ENCODE measurements around the gene JAK3. TPM values are rescaled to one million over a fixed set of nuclear protein-coding genes. Genes with fewer than 3 reads are reported as not detected.

Gene JAK3
- polyA plus RNA-seq, 1 of the 3 experiments (the other 2 are of a cell fraction), result 1.3 TPM

DNA sequence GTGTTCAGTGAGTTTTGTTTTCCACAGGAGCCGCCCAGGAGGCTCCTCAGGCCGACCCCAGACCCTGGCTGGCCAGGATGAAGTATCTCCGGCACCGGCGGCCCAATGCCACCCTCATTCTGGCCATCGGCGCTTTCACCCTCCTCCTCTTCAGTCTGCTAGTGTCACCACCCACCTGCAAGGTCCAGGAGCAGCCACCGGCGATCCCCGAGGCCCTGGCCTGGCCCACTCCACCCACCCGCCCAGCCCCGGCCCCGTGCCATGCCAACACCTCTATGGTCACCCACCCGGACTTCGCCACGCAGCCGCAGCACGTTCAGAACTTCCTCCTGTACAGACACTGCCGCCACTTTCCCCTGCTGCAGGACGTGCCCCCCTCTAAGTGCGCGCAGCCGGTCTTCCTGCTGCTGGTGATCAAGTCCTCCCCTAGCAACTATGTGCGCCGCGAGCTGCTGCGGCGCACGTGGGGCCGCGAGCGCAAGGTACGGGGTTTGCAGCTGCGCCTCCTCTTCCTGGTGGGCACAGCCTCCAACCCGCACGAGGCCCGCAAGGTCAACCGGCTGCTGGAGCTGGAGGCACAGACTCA lies 40.0 kb downstream of the JAK3 start:
- no peaks in the 10 kb centered on the region for H3K79me2 ChIP-seq (ENCODE audit: insufficient read depth)
- no peaks in the 10 kb centered on the region for H3K4me1 ChIP-seq (ENCODE audit: control insufficient read depth in 1 of 2, insufficient read depth in 2 of 2, low read depth in 1 of 2, low read length in 1 of 2)
- H3K9ac ChIP-seq, result no peak overlapping the region
- no peaks in the 10 kb centered on the region for H3K36me3 ChIP-seq (replicated peaks in 1 of 2; ENCODE audit: control insufficient read depth in 1 of 2, insufficient read depth in 2 of 2, low read length in 1 of 2)
- no peak overlapping the region for H3K27ac ChIP-seq (ENCODE audit: low read depth in 2 of 2, low read length in 1 of 2)
- no peak overlapping the region for H3K4me2 ChIP-seq
- H3F3A ChIP-seq (replicated peaks; ENCODE audit: insufficient read depth), result no peaks in the 10 kb centered on the region
- no peaks in the 10 kb centered on the region for H3K9me2 ChIP-seq
- CTCF ChIA-PET, result interaction anchor here (2.2 kb wide), 1 partner anchor 24 kb away, joined by 6 read pairs; no protein-coding TSS in a partner anchor
- no peaks in the 10 kb centered on the region for H3K27me3 ChIP-seq (ENCODE audit: insufficient read depth)
- H2AFZ ChIP-seq (ENCODE audit: low read depth), result no peak overlapping the region
- TF ChIP-seq, protein P1, sequence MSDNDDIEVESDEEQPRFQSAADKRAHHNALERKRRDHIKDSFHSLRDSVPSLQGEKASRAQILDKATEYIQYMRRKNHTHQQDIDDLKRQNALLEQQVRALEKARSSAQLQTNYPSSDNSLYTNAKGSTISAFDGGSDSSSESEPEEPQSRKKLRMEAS (IDR thresholded peaks at IDR 0.05; ENCODE audit: low read depth), result no peak
- TF ChIP-seq JUND (IDR thresholded peaks at IDR 0.05) (no peak), ELF1 (IDR thresholded peaks at IDR 0.05) (no peak), NRF1 (IDR thresholded peaks at IDR 0.05; ENCODE audit: low read depth, low read length) (no peak), FOXM1 (IDR thresholded peaks at IDR 0.05; ENCODE audit: low read depth) (no peak), RXRA (IDR thresholded peaks at IDR 0.05; ENCODE audit: borderline replicate concordance, low read depth) (no peak)
- TF ChIP-seq, protein P2, sequence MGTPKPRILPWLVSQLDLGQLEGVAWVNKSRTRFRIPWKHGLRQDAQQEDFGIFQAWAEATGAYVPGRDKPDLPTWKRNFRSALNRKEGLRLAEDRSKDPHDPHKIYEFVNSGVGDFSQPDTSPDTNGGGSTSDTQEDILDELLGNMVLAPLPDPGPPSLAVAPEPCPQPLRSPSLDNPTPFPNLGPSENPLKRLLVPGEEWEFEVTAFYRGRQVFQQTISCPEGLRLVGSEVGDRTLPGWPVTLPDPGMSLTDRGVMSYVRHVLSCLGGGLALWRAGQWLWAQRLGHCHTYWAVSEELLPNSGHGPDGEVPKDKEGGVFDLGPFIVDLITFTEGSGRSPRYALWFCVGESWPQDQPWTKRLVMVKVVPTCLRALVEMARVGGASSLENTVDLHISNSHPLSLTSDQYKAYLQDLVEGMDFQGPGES (IDR thresholded peaks at IDR 0.05; ENCODE audit: low read depth, low read length), result no peak
- no peaks in the 10 kb centered on the region for H4K20me1 ChIP-seq (ENCODE audit: insufficient read depth)
- POLR2A ChIA-PET, result no interaction called here
- H3K9me3 ChIP-seq, result no peaks in the 10 kb centered on the region
- 85% methylated on average over 30 of the region's 38 CpGs for WGBS (ENCODE audit: low lambda C conversion rate)
- no peak overlapping the region for H3K4me3 ChIP-seq (ENCODE audit: low read depth in 2 of 2, low read length in 1 of 2)
- DNase-seq, result no peak

DNA sequence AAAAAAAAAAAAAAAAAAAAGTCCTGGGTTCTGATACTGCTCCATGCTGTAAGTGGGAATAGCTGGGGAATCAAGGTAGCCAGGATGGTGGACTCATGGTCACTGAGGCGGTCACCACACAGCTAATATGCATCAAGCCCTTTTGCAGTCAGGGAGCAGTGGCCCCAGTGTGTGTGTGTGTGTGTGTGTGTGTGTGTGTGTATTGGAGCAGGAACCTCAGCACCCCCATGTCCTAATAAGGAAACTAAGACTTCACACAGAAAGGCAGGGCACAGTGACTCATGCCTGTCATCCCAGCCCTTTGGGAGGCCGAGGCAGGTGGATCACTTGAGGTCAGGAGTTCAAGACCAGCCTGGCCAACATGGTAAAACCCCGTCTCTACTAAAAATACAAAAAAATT lies 40.8 kb downstream of the JAK3 start:
- H3K4me3 ChIP-seq (ENCODE audit: low read depth in 2 of 2, low read length in 1 of 2), result no peak overlapping the region
- H3K9me2 ChIP-seq, result no peaks in the 10 kb centered on the region
- no peak overlapping the region for H3K9ac ChIP-seq
- H3K9me3 ChIP-seq, result no peaks in the 10 kb centered on the region
- POLR2A ChIA-PET, result no interaction called here
- no peaks in the 10 kb centered on the region for H3F3A ChIP-seq (replicated peaks; ENCODE audit: insufficient read depth)
- no peaks in the 10 kb centered on the region for H3K79me2 ChIP-seq (ENCODE audit: insufficient read depth)
- CTCF ChIA-PET, result interaction anchor here (2.2 kb wide), 1 partner anchor 23 kb away, joined by 6 read pairs; no protein-coding TSS in a partner anchor
- peaks cover 0 to 3% of the 10 kb centered on the region in 2 experiments; a peak in 1 of 4 replicates for H3K4me1 ChIP-seq (ENCODE audit: control insufficient read depth in 1 of 2, insufficient read depth in 2 of 2, low read depth in 1 of 2, low read length in 1 of 2)
- H2AFZ ChIP-seq (ENCODE audit: low read depth), result no peak overlapping the region
- TF ChIP-seq GABPA (IDR thresholded peaks at IDR 0.05; ENCODE audit: low read depth) (no peak), RXRA (IDR thresholded peaks at IDR 0.05; ENCODE audit: borderline replicate concordance, low read depth) (no peak), ELF1 (IDR thresholded peaks at IDR 0.05) (no peak), FOSL2 (IDR thresholded peaks at IDR 0.05; ENCODE audit: borderline replicate concordance, low read depth) (no peak), SIN3A (IDR thresholded peaks at IDR 0.05; ENCODE audit: borderline replicate concordance, low read depth, low read length) (no peak), TEAD4 (IDR thresholded peaks at IDR 0.05; ENCODE audit: borderline replicate concordance, insufficient read depth) (no peak), JUND (IDR thresholded peaks at IDR 0.05) (no peak), GATA2 (CRISPR knock-in tag; IDR thresholded peaks at IDR 0.05) (no peak), YY1 (IDR thresholded peaks at IDR 0.05; ENCODE audit: low read depth) (no peak), TCF12 (IDR thresholded peaks at IDR 0.05) (no peak), SMC3 (IDR thresholded peaks at IDR 0.05; ENCODE audit: low read depth, low read length) (no peak), NFIC (IDR thresholded peaks at IDR 0.05; ENCODE audit: borderline replicate concordance) (no peak), EZH2phosphoT487 (IDR thresholded peaks at IDR 0.05; ENCODE audit: borderline replicate concordance, low read depth) (no peak), NRF1 (IDR thresholded peaks at IDR 0.05; ENCODE audit: low read depth, low read length) (no peak), MEF2A (IDR thresholded peaks at IDR 0.05; ENCODE audit: borderline replicate concordance, low read depth) (no peak)
- TF ChIP-seq, protein P1 (IDR thresholded peaks at IDR 0.05; ENCODE audit: low read depth), result no peak
- TF ChIP-seq, protein P2 (IDR thresholded peaks at IDR 0.05; ENCODE audit: low read depth, low read length), result no peak
- TF ChIP-seq, protein P3, sequence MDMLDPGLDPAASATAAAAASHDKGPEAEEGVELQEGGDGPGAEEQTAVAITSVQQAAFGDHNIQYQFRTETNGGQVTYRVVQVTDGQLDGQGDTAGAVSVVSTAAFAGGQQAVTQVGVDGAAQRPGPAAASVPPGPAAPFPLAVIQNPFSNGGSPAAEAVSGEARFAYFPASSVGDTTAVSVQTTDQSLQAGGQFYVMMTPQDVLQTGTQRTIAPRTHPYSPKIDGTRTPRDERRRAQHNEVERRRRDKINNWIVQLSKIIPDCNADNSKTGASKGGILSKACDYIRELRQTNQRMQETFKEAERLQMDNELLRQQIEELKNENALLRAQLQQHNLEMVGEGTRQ (IDR thresholded peaks at IDR 0.05; ENCODE audit: borderline replicate concordance, low read depth, low read length), result no peak
- TF ChIP-seq, protein P4, sequence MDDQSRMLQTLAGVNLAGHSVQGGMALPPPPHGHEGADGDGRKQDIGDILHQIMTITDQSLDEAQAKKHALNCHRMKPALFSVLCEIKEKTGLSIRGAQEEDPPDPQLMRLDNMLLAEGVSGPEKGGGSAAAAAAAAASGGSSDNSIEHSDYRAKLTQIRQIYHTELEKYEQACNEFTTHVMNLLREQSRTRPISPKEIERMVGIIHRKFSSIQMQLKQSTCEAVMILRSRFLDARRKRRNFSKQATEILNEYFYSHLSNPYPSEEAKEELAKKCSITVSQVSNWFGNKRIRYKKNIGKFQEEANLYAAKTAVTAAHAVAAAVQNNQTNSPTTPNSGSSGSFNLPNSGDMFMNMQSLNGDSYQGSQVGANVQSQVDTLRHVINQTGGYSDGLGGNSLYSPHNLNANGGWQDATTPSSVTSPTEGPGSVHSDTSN (IDR thresholded peaks at IDR 0.05), result no peak
- H3K27me3 ChIP-seq (ENCODE audit: insufficient read depth), result no peaks in the 10 kb centered on the region
- H3K27ac ChIP-seq (ENCODE audit: low read depth in 2 of 2, low read length in 1 of 2), result no peak overlapping the region
- DNase-seq, result no peak
- no peaks in the 10 kb centered on the region for H4K20me1 ChIP-seq (ENCODE audit: insufficient read depth)
- H3K36me3 ChIP-seq (replicated peaks in 1 of 2; ENCODE audit: control insufficient read depth in 1 of 2, insufficient read depth in 2 of 2, low read length in 1 of 2), result no peaks in the 10 kb centered on the region
- 43% methylated on average over 3 of the region's 3 CpGs for WGBS (ENCODE audit: low lambda C conversion rate)
- no peak overlapping the region for H3K4me2 ChIP-seq

All from SK-N-SH (cell line).